ENCODE data around the gene TM7SF2.

DNA sequence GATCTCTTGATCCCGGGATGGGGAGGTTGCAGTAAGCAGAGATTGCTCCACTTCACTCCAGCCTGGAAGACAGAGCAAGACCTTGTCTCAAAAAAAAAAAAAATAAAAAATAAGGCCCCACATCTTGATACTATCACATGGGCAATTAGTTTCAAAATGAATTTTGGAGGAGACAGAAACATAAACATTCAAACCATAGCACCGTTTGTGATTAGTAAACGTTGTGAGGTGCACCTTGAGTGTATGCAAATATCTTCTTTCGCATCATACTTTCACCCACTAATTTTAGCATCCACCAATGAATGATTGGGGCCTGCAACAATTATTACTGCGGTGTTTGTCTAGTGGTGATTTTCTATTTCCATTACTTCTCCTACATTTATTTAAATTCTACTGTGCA is 47.3 kb downstream of the TM7SF2 start:
- TF ChIP-seq, protein P1, sequence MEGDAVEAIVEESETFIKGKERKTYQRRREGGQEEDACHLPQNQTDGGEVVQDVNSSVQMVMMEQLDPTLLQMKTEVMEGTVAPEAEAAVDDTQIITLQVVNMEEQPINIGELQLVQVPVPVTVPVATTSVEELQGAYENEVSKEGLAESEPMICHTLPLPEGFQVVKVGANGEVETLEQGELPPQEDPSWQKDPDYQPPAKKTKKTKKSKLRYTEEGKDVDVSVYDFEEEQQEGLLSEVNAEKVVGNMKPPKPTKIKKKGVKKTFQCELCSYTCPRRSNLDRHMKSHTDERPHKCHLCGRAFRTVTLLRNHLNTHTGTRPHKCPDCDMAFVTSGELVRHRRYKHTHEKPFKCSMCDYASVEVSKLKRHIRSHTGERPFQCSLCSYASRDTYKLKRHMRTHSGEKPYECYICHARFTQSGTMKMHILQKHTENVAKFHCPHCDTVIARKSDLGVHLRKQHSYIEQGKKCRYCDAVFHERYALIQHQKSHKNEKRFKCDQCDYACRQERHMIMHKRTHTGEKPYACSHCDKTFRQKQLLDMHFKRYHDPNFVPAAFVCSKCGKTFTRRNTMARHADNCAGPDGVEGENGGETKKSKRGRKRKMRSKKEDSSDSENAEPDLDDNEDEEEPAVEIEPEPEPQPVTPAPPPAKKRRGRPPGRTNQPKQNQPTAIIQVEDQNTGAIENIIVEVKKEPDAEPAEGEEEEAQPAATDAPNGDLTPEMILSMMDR (IDR thresholded peaks at IDR 0.05), result no peak
- no peak for TF ChIP-seq POLR2A (IDR thresholded peaks at IDR 0.05)
